GM18519 (cell line): ENCODE data around the gene NAP1L5.

Experiments used
- ATAC-seq: cut with Tn5 transposase; IDR thresholded peaks from one replicate; pipeline ENCODE4 v1.9.1; 2021; ENCODE audit warnings: mild to moderate bottlenecking, moderate library complexity; ENCODE audit not compliant: unreplicated experiment, low FRiP score

NAP1L5 gene

DNA sequence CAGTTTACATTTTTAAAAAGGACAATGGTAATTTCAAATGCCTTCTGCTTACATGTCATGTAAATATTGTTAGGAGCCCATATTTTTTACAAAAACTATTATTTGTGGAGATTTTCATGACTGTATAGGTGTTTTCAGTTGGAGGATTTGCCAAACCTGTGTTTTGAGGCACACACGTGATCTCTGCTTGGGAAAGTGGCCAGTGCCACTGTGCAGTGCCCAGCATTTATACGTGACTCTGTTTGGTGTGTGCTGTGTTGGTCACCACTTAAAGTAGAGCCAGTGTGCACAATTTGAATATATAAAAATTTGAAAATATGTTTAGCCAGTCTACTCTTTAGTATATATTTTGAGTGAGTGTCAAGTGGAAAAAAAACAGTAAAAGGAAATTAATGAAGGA lies 26.8 kb upstream of the NAP1L5 start:
- no peak for ATAC-seq

DNA sequence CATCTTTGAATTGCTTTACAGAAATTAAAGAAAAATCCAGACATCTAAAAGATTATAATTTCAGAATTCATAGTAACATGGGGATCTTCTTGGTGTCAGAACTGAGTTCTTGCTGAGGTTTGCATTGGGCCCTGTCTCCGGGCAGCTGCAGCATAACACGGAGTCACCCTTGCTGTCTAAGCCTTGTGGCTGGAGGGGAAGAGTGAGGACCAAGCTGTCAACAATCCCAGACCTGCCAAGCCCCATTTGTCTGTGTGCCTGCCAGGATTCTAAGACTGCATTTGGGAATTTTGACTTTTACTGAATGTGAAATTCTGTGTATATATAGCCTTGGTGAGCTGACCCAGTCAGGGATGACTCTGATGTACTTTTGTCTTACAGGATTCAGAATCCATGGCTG lies 25.2 kb upstream of the NAP1L5 start:
- no peak for ATAC-seq

DNA sequence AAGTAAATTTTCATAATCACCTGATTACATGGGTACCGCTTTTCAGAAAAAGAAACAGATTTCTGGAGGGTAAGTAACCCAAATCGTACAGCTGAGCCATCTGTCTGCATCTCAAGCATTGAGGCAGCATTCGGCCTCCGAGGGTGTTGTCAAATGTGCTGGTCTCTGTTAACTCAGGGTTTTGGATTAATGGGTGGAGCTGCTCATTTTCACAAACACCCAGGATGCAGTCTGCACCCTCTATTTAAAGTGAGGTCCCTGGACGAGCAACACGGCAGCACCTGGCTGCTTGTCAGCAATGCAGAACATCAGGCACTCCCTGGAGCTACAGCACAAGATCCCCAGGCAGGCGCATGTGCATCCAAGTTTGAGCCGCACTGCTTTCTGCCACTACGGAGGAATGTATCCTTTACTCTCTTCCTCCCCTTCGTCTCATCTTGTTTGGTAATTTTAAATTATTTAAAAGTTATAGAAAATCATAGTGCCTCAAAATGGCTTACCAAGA lies 24.7 kb upstream of the NAP1L5 start:
- no peak for ATAC-seq

DNA sequence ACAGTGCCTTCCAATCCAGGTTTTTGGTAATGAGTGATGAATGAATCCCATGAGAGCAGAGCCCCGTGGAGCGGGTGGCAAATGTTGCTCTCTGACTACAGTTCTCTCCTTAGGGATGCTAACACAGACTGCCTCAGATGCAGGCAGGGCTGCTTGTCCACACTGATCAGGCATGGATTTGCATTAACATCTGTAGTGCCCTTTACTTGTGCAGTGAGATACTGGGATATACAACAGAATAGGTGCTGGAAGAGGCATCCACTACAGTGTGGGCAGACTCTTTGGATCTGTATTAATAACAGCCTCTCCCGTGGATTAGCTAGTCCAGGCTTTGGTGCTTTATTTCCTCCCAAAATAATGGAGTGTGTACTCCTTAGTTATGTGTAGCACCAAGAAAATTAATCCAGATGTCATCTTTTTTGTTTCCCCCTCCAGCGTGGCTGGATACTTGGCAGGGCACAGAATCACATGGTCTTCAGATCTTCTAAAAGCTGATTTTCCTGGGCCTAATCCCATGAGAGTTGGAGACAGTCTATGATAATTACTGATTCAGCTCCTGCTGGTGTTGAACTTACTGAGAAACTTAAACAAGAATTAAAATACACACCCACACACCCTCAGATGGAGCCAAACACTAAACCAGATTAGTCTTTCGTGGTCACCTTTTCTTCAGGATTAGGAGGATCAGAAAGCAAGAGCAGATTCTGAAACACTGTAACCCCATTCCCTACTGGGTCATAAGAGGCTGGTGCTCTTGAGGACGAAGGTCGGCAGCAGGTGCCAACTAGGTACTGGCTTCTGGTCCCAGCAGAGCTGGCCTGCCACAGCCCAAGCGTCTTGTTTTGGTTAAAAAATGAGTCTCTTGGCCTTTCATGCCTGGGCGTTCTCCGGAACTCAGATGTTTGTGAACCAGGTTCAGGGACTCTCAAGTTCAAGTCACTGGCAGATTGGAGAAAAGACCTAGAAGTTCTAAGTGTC lies 23.1 kb upstream of the NAP1L5 start:
- no peak for ATAC-seq

DNA sequence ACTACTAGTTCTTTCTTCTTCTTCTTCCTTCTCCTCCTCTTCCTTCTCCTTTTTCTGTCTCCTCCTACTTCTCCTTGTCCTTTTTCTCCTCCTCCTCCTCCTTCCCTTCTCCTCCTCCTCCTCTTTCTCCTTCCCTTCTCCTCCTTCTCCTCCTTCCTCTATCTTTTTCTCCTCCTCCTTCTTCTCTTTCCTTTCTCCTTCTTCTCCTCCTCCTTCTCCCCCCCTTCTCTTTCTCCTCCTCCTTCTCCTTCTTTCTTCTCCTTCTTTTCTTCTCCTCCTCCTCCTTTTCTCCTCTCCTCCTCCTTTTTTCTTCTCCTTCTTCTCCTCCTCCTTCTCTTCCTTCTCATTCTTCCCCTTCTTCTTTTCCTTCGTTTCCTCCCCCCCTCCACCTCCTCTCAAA lies 21.8 kb upstream of the NAP1L5 start:
- ATAC-seq: no peak

DNA sequence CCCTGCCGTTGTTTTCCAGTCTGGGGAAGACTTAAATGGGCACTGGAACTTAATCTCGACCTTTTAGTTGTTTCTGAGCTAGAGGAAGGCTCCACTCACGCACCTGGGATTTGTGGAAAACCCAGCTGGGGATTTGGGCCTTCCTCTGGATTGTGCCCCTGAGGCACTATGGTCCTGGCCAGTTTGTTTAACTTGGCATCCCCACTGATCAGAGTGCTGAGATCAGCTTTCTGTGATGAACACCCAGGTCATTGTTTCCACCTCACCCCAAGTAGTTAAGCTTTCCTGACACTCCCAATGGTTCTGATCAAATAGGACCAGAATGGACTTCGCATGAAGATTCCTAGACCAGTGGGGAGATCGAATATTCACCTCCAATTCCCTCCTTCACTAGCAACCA lies 20.5 kb upstream of the NAP1L5 start:
- ATAC-seq: no peak

DNA sequence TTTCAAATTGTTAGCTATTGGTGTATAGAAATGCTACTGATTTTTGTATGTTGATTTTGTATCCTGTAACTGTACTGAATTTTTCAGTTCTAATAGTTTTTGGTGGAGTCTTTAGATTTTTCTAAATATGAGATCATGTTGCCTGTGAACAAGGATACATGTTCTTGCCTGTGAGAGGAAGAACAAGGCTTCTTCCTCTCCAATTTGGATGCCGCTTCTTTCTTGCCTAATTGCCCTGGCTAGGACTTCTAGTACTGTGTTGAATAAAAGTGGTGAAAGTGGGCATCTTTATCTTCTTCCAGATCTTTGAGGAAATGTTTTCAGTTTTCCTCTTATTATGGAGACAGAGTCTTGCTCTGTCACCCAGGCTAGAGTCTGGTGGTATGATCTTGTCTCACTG lies 16.2 kb upstream of the NAP1L5 start:
- ATAC-seq: no peak

DNA sequence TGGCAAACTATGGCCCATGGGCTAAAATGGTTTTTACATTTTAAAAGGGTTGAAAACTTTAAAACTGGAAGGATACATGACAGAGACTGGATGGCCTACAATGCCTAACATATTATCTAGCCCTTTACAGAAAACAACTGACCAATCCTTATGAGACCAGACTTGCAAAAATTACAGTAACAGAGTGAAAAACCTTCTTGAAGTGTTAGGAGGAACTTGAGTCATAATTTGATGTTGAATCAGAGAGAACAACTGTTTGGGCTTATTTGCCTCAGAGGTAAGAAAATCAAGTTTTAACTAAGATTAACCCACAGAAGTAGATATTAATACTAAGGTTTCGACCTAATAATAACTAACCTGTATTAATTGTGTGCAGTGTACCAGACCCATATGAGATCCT lies 12.4 kb upstream of the NAP1L5 start:
- ATAC-seq: no peak

DNA sequence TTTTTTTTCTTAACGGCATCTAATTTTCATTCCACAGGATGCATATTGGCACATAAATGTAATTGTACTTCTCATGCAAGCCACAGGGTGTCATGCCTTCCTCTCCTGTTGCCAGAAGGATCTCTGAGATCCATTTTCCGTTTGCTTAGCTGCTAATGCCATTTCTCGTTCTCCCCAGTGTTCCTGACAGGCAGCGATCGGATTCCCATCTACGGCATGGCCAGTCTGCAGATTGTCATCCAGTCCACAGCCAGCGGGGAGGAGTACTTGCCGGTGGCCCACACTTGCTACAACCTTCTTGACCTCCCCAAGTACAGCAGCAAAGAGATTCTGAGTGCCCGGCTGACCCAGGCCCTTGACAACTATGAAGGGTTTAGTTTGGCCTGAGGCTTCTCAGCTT lies 8.9 kb upstream of the NAP1L5 start:
- ATAC-seq: no peak

DNA sequence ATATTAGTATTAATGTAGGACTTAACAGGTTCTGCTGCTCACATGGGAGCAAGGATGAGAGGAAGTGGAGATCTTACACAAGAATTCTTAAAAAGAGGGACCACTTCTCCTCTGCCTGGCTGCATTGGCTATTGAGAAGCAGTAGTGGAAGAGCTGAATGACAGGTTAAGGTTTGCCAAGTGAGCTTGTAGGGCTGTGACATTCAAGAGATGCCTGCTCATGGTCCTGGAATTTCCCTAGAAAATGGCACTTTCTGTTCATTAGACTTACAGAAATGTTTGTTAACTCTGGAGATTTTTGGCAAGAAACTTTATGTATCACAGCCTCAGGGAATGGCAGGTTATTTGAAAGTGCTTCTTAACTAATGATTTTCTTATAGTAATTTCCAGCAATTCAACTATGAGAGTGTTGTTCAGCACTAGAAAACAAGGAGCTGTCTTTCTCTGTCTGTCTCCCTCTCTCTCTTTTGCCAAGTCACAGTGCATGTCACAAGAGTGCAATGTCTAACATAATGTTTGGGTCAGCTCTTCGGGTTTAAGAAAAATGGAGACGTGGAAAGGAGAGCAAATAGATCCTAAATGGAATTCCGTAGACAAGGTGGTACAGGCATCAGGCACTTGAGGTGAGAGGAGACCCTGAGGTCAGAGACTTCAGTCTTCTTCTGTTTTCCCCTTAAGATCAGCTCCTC lies 8.3 kb upstream of the NAP1L5 start:
- no peak for ATAC-seq

DNA sequence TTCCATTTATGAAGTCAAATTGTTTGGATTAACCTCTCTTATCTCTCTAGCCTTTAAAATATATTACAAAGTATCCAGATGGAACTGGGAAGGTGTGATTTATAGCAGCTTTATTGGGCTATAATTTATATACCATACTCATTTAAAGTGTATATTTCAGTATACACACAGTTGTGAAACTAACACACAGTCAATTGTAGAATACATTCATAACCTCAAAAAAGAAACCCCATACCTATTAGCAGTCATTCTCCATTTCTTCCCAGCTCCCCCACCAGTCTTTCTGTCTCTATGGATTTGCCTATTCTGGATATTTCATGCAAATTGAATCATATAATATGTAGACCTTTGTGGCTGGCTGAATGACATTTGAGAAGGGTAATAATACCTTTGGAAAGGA lies 7.6 kb upstream of the NAP1L5 start:
- ATAC-seq: no peak

DNA sequence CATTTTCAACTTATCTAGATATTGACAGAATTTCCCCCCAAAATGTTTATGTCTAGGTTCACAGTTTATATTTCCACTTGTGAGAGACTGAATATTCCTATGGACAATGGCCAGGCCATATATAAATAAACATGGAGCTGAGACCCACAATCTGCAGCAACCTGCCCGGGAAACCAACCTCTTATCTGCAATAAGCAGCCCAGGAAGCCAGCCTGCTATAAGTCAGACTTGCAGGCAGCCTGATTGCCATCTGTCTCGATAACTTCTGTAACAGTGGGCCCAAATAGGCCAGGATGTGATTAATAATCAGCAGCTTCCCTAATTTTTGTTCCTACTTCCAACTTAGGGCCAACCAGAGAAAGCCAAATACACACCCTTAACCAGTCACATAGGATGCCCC lies 5.2 kb upstream of the NAP1L5 start:
- ATAC-seq: no peak

DNA sequence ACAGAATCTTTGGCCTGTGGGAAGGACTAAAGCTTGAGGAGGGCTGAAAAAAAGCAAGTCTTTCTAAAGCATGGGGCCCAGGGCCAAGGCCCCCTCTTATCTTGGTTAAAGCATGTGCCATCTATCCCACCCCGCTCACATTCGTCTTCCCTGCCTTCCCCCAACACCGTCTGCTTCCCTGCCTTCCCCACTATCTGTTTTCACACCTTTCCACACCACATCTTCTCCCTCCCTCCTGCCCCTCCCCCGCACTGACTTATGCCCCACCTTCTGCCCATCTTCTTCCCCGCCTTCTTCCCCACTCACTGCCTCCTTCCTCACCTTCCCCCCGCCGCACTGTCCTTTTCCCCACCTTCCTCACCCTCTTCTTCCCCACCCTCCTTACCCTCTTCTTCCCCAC lies 890 bp upstream of the NAP1L5 start:
- ATAC-seq: no peak

DNA sequence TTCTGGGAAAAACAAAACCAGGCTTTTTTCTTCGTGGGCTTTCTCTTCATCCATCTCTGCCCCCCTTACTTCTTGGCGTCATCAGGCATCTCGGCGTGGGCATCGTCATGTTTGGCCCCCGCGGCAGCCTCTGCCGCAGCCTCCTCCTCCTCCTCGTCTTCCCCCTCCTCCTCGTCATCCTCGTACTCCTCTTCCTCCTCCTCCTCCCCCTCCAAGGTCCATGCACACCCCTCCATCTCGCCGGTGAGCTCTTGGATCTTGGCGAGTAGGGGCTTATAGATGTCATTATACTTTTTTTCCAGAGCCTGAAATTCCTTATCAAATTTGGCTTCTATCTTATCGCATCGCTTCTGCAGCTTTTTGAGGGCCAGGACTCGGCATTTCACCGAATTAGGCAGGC lies 488 bp downstream of the NAP1L5 start:
- no peak for ATAC-seq

DNA sequence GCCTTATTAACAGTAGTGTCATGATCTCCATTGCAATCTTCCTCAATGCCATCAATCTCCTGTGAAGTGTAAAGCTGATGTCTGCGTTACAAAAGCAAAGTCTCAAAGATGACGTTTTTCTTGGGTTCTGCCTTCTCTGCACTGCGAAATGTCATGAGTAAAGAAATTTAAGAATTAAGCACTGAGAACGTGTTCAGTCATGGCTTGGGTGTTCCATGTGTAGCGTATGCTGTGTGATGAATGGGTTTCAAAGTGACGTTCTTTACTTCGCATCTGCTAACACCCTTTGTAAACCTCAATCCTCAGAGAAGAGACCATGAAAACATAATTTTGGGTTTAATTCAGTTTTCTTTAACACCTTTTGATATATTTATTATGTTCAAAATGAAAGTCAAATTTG lies 999 bp downstream of the NAP1L5 start:
- ATAC-seq: no peak

DNA sequence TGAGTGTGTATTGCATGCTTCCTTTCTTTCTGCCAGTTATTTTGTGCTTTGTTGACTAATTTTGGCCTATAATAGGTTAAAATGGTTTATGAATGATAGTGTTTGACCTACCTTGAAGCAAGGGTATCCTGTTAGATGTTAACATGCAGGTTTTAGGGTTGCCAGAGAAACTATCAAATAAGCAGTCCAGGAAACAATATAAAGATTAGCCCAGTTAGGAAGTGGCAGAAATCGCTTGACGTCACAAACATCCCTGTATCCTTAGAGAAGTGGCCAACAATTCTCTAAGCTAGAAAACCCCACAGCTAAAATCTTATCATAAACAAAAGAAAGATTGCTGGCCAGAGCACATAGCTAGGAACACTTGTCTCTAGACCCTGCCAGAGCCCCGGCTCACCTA lies 3.8 kb downstream of the NAP1L5 start:
- no peak for ATAC-seq

DNA sequence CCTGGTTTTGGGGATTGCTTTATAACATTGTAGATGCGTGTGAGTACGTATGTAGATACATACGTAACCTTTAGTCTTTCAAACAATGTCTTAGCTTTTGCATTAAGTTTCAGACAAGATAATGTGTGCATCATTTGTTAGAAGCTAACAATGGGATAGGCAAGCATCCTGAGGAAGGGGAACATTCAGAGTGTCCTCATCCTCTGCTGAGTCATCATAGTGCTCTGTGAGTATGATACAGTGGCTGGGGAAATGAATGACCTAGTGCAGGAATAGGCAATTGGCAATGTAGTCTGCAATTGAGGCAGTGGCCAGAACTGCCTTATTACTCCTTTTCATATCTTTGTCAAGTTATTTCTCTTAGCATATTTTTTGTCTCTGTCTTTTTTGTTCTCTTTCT lies 7.3 kb downstream of the NAP1L5 start:
- no peak for ATAC-seq

DNA sequence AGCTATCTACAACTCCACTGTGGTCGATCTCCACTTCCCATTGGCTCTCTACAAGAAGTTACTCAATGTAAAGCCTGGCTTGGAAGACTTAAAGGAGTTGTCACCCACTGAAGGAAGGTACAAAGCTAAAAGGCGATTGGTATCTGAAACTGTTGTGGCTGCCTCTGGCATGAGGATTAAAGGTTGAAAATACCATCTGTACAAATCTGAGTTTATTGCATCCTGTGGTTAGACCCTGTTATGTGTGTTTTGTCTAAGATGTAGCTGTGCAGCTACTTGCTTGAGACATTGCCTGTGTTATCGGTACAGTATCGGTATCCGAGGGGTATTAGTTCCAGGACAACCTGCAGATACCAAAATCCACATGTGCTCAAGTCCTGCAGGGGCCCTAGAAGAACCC lies 16.4 kb downstream of the NAP1L5 start:
- ATAC-seq: no peak

DNA sequence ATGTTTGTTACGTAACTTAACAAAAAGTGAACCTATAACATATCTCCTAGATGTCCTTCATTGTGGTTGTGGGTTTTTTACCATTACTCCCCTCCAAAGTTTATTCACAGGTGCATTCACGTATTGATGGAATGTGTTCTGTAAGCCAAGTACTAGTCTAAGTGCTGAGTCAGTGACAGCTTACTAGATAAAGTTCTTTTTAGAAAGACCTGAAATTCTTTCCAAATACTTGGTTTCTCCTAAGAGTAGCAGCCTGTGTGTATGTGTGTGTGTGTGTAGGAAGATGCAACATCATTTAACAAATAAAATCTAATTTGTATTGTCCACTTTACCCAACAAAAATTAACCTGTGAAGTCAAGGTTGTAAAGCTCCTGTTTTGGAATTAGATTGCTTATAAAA lies 22.1 kb downstream of the NAP1L5 start:
- ATAC-seq: no peak

DNA sequence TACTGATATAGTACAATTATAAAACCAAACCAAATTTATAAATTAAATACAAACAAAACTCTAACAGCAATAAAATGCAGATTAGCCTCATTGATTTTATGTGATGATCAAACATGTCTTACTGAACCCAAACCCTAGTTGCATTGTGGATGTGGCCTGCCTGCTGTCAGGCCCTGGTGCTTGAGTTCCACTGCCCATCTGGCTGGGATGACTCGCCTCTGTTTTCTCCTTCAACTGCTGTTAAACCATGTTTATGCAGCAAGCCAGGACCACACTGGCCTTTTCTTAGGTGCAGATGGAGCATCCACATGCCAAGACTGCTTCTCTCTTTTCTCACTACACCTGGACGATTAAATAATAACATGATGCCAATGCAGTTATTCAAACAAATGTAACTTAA lies 22.6 kb downstream of the NAP1L5 start:
- ATAC-seq: no peak

DNA sequence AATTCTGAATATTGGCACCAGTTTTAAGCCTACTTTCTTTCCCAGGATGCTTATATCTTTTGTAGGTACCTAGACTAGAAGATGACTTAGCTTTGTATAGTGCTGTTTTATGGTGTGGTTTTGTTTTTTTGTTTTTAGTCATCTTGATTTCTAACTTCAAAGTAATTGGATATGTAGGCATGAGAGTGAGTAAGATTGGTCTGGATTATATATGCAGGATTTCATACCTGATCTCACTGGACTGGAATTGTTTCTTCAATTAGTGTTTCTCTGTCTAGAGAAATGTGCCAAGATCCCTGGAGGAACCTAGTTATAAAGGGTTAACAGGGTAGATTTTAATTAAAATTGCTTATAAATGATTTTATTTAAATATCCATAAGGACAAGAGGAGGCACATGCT lies 23.1 kb downstream of the NAP1L5 start:
- no peak for ATAC-seq

DNA sequence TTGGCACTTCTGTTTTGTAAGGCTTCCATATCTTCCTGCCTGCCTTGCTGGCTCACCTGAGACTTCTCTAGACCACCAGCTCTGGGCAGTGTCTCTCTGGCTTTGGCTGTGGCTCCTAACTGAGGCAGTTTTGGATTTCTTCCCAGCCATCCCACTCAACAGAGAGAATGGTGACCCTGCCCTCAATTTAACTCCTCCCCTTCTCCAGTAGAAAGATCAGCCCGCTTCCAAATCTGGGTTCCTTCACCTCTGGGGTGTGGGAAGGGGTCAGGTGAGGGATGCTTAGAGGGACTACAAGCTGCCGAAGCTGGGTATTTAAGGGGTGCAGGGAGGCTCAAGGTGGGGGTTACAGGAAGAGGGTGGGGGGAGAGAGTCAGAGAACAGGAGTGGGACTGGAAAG lies 23.7 kb downstream of the NAP1L5 start:
- no peak for ATAC-seq
